ENCODE data around the gene TMPRSS11D. TPM values are rescaled to one million over a fixed set of nuclear protein-coding genes. Genes with fewer than 3 reads are reported as not detected.

The TMPRSS11D gene
- total and polyA plus RNA-seq, 2 donors (not counting 1 experiment from before 2014, with no cell fraction given): not detected

- Histone ChIP-seq H3K4me2 (ENCODE audit: extremely low read depth, insufficient read depth, low read length) (no peak overlapping the region), H3K79me2 (ENCODE audit: control insufficient read depth, insufficient read depth, low read length) (no peaks in the 10 kb centered on the region), H3K9ac (ENCODE audit: insufficient read depth, low read length) (no peak overlapping the region), H3K27me3 (ENCODE audit: control insufficient read depth, insufficient read depth, low read length) (no peaks in the 10 kb centered on the region), H3K4me3 (replicated peaks in 1 of 4; ENCODE audit: control extremely low read depth in 1 of 4, insufficient read depth in 1 of 4, low read depth in 3 of 4, low read length in 4 of 4) (no peak overlapping the region), H3K4me1 (ENCODE audit: control insufficient read depth, extremely low read depth, insufficient read depth, low read length) (no peaks in the 10 kb centered on the region), H3K9me3 (ENCODE audit: control insufficient read depth, insufficient read depth, low read depth, low read length) (no peaks in the 10 kb centered on the region), H4K20me1 (ENCODE audit: control insufficient read depth, extremely low read depth, insufficient read depth, low read length) (no peaks in the 10 kb centered on the region), H3K36me3 (ENCODE audit: control insufficient read depth, insufficient read depth, low read length) (no peaks in the 10 kb centered on the region), H3K27ac (ENCODE audit: insufficient read depth, low read length) (no peak overlapping the region), H2AFZ (ENCODE audit: low read length) (no peak overlapping the region)
- no peak for DNase-seq (ENCODE audit: low read depth in 2 of 2)
- TF ChIP-seq CTCF (conservative IDR thresholded peaks at IDR 0.05 in 1 of 2, IDR thresholded peaks at IDR 0.05 in 1 of 2; ENCODE audit: low read depth in 1 of 2, low read length in 2 of 2): no peak
- TF ChIP-seq EZH2 (IDR thresholded peaks at IDR 0.05; ENCODE audit: low read length, missing control alignments): no peak
Measured at GRCh38 chr4:67869580-67870190, 14.1 kb downstream of the TMPRSS11D start.

- Histone ChIP-seq H3K27ac (ENCODE audit: insufficient read depth, low read length) (no peak overlapping the region), H3K4me2 (ENCODE audit: extremely low read depth, insufficient read depth, low read length) (no peak overlapping the region), H3K9ac (ENCODE audit: insufficient read depth, low read length) (no peak overlapping the region), H2AFZ (ENCODE audit: low read length) (no peak overlapping the region), H3K36me3 (ENCODE audit: control insufficient read depth, insufficient read depth, low read length) (no peaks in the 10 kb centered on the region), H4K20me1 (ENCODE audit: control insufficient read depth, extremely low read depth, insufficient read depth, low read length) (no peaks in the 10 kb centered on the region), H3K9me3 (ENCODE audit: control insufficient read depth, insufficient read depth, low read depth, low read length) (no peaks in the 10 kb centered on the region), H3K79me2 (ENCODE audit: control insufficient read depth, insufficient read depth, low read length) (no peaks in the 10 kb centered on the region), H3K27me3 (ENCODE audit: control insufficient read depth, insufficient read depth, low read length) (no peaks in the 10 kb centered on the region), H3K4me3 (replicated peaks in 1 of 4; ENCODE audit: control extremely low read depth in 1 of 4, insufficient read depth in 1 of 4, low read depth in 3 of 4, low read length in 4 of 4) (no peak overlapping the region), H3K4me1 (ENCODE audit: control insufficient read depth, extremely low read depth, insufficient read depth, low read length) (no peaks in the 10 kb centered on the region)
- TF ChIP-seq EZH2 (IDR thresholded peaks at IDR 0.05; ENCODE audit: low read length, missing control alignments): no peak
- TF ChIP-seq CTCF (conservative IDR thresholded peaks at IDR 0.05 in 1 of 2, IDR thresholded peaks at IDR 0.05 in 1 of 2; ENCODE audit: low read depth in 1 of 2, low read length in 2 of 2): no peak
- peak in 1 of 2 donors; percentile 28 for DNase-seq (ENCODE audit: low read depth in 2 of 2)
Measured at GRCh38 chr4:67861513-67861912, 22.3 kb downstream of the TMPRSS11D start.

- no peak for TF ChIP-seq EZH2 (IDR thresholded peaks at IDR 0.05; ENCODE audit: low read length, missing control alignments)
- TF ChIP-seq CTCF (conservative IDR thresholded peaks at IDR 0.05 in 1 of 2, IDR thresholded peaks at IDR 0.05 in 1 of 2; ENCODE audit: low read depth in 1 of 2, low read length in 2 of 2): no peak
- H3K9me3 ChIP-seq (ENCODE audit: control insufficient read depth, insufficient read depth, low read depth, low read length): no peaks in the 10 kb centered on the region
- H3K4me2 ChIP-seq (ENCODE audit: extremely low read depth, insufficient read depth, low read length): no peak overlapping the region
- no peaks in the 10 kb centered on the region for H4K20me1 ChIP-seq (ENCODE audit: control insufficient read depth, extremely low read depth, insufficient read depth, low read length)
- H3K4me1 ChIP-seq (ENCODE audit: control insufficient read depth, extremely low read depth, insufficient read depth, low read length): no peaks in the 10 kb centered on the region
- no peaks in the 10 kb centered on the region for H3K27me3 ChIP-seq (ENCODE audit: control insufficient read depth, insufficient read depth, low read length)
- H2AFZ ChIP-seq (ENCODE audit: low read length): no peak overlapping the region
- H3K4me3 ChIP-seq (replicated peaks in 1 of 4; ENCODE audit: control extremely low read depth in 1 of 4, insufficient read depth in 1 of 4, low read depth in 3 of 4, low read length in 4 of 4): no peak overlapping the region
- DNase-seq (ENCODE audit: low read depth in 2 of 2): no peak
- no peak overlapping the region for H3K27ac ChIP-seq (ENCODE audit: insufficient read depth, low read length)
- no peak overlapping the region for H3K9ac ChIP-seq (ENCODE audit: insufficient read depth, low read length)
- no peaks in the 10 kb centered on the region for H3K36me3 ChIP-seq (ENCODE audit: control insufficient read depth, insufficient read depth, low read length)
- no peaks in the 10 kb centered on the region for H3K79me2 ChIP-seq (ENCODE audit: control insufficient read depth, insufficient read depth, low read length)
Measured at GRCh38 chr4:67853336-67853735, 30.5 kb downstream of the TMPRSS11D start.
